GM12892 (cell line): Measurements from ENCODE around the gene DHX35.

Experiments used
- POLR2A ChIP-seq: IDR thresholded peaks from 2 replicates; pipeline ENCODE4 v1.6.1; 2011; ENCODE audit warnings: low read depth, low read length, control low read depth
- POLR2AphosphoS5 ChIP-seq: IDR thresholded peaks from 2 replicates; pipeline ENCODE4 v1.6.1; 2011; ENCODE audit warnings: low read depth, low read length, control low read depth
- TAF1 ChIP-seq: IDR thresholded peaks from 2 replicates; pipeline ENCODE4 v1.6.1; 2011; ENCODE audit warnings: low read depth, mild to moderate bottlenecking, control low read depth, low read length, borderline replicate concordance

- TF ChIP-seq POLR2AphosphoS5 (no peak), POLR2A (no peak), TAF1 (no peak)
Measured at GRCh38 chr20:38979842-38980241, 17.7 kb downstream of the DHX35 start.
